T-cell (primary cell): ENCODE data around the gene MCF2L2. TPM values are rescaled to one million over a fixed set of nuclear protein-coding genes. Genes with fewer than 3 reads are reported as not detected.

Experiments used
- ATAC-seq, 4 experiments: fragments of 200-7000 bp in 3 of 4; fragments of 150-1000 bp in 1 of 4; cut with Tn5 transposase; replicated peaks in 1 of 4; 1 replicate in 3 of 4; 2 replicates in 1 of 4; pipeline ENCODE4 v1.10.0; 2021; ENCODE audit warnings: moderate library complexity in 3 of 4, mild to moderate bottlenecking in 2 of 4, moderate number of reproducible peaks in 1 of 4
- CTCF ChIA-PET, 2 donors: fragments of 300-600 bp; sonication (Branson Sonifier 250); formaldehyde crosslinking; loops; one replicate each; lab custom pipeline; 2022; ENCODE audit warnings: antibody characterized with exemption in 2 of 2; lab: Charles Lee
- POLR2A ChIA-PET, 2 donors: fragments of 300-600 bp; sonication (Branson Sonifier 250); formaldehyde crosslinking; loops; one replicate each; lab custom pipeline; 2022; ENCODE audit warnings: antibody characterized with exemption in 2 of 2; lab: Charles Lee
- DNase-seq, 35 experiments: peaks; one replicate each; pipeline versions ENCODE4 v3.0.0 to v3.0.0-alpha.2; 2013 to 2023
- H3K27ac ChIP-seq: one replicate; pipeline ENCODE4 v1.5.1; 2013; ENCODE audit warnings: low read length
- H3K27me3 ChIP-seq, 2 experiments: replicated peaks in 1 of 2; 1 replicate in 1 of 2; 2 replicates in 1 of 2; pipeline versions ENCODE4 v1.6.1 to v1.7.0; 2013; ENCODE audit warnings: low read length in 1 of 2, mixed read lengths in 1 of 2; ENCODE audit not compliant: control insufficient read depth in 2 of 2, insufficient read depth in 2 of 2; ENCODE audit errors: extremely low read depth in 1 of 2
- H3K36me3 ChIP-seq, 2 donors: 1 replicate in 1 of 2; 2 replicates in 1 of 2; pipeline versions ENCODE4 v1.6.1 to v1.7.0; 2013; ENCODE audit warnings: low read length in 1 of 2; ENCODE audit not compliant: control insufficient read depth in 2 of 2, insufficient read depth in 1 of 2; ENCODE audit errors: extremely low read depth in 1 of 2
- H3K4me1 ChIP-seq, 2 experiments: 1 replicate in 1 of 2; 2 replicates in 1 of 2; pipeline versions ENCODE4 v1.6.1 to v1.7.0; 2013; ENCODE audit warnings: low read length in 2 of 2, mixed read lengths in 1 of 2; ENCODE audit not compliant: insufficient read depth in 2 of 2, control insufficient read depth in 1 of 2; ENCODE audit errors: extremely low read depth in 1 of 2
- H3K4me3 ChIP-seq, 2 donors: 1 replicate in 1 of 2; 2 replicates in 1 of 2; pipeline versions ENCODE4 v1.5.1 to v1.7.0; 2013; ENCODE audit warnings: mild to moderate bottlenecking in 2 of 2, low read length in 1 of 2, moderate library complexity in 1 of 2; ENCODE audit not compliant: control insufficient read depth in 1 of 2; ENCODE audit errors: extremely low read depth in 1 of 2
- H3K9me3 ChIP-seq: 2 replicates; pipeline ENCODE4 v1.7.0; 2013
- H3K27ac Mint-ChIP-seq, 2 donors: one replicate each; pipeline ENCODE4 v1.8.0; 2020 to 2021; ENCODE audit warnings: mild to moderate bottlenecking in 2 of 2, mixed read lengths in 2 of 2
- H3K27me3 Mint-ChIP-seq, 2 donors: one replicate each; pipeline ENCODE4 v1.8.0; 2021 to 2022; ENCODE audit warnings: mixed read lengths in 2 of 2
- H3K36me3 Mint-ChIP-seq: one replicate; pipeline ENCODE4 v1.8.0; 2021; ENCODE audit warnings: mixed read lengths
- H3K4me1 Mint-ChIP-seq, 3 donors: one replicate each; pipeline ENCODE4 v1.8.0; 2020 to 2022; ENCODE audit warnings: mixed read lengths in 3 of 3, mild to moderate bottlenecking in 1 of 3
- H3K4me3 Mint-ChIP-seq, 3 donors: one replicate each; pipeline ENCODE4 v1.8.0; 2020 to 2022; ENCODE audit warnings: mild to moderate bottlenecking in 3 of 3, mixed read lengths in 3 of 3, moderate library complexity in 3 of 3
- H3K9me3 Mint-ChIP-seq, 3 donors: one replicate each; pipeline ENCODE4 v1.8.0; 2020 to 2022; ENCODE audit warnings: mixed read lengths in 3 of 3
- WGBS: methylation state at CpG from one replicate; pipeline ENCODE4 v1.1.5; 2013; ENCODE audit warnings: missing lambda C conversion rate; ENCODE audit not compliant: insufficient coverage; 5-methylcytosine and 5-hydroxymethylcytosine counted together
- total RNA-seq, 35 experiments: library from RNA in 6 of 35; stranded (reverse) in 6 of 35; fragments of 120-200 nt in 1 of 35; gene quantifications; one replicate each; pipeline versions ENCODE4 v1.2.1 to v1.2.4 and lab custom pipeline; 2013 to 2026

The MCF2L2 gene
- total RNA-seq, 5 donors from 2014 or later (not counting 1 experiment from before 2014, with no cell fraction given) = 4.8 to 8.1 (median 5.9) TPM

- Mint-ChIP-seq H3K4me1 (peaks cover 4 to 10% (median 6%) of the 10 kb centered on the region in 3 donors), H3K27ac (no peak overlapping the region), H3K4me3 (no peak overlapping the region), H3K27me3 (peaks cover 0 to 3% of the 10 kb centered on the region in 2 donors), H3K9me3 (no peaks in the 10 kb centered on the region), H3K36me3 (peaks cover 8% of the 10 kb centered on the region)
- ATAC-seq (no peak), DNase-seq (no peak)
- ChIA-PET CTCF (no interaction called here), POLR2A (interaction anchor here in 1 of 2 donors (0.6 kb wide), 1 partner anchor 11 kb away, joined by 4 read pairs; no protein-coding TSS in a partner anchor)
- Histone ChIP-seq H3K9me3 (no peaks in the 10 kb centered on the region), H3K36me3 (no peaks in the 10 kb centered on the region), H3K4me1 (no peaks in the 10 kb centered on the region), H3K4me3 (no peak overlapping the region), H3K27me3 (no peaks in the 10 kb centered on the region), H3K27ac (no peak overlapping the region)
- WGBS = 98% methylated on average over 8 of the region's 12 CpGs
Observed at GRCh38 chr3:183378545-183378944, 49.9 kb downstream of the MCF2L2 start.

- H3K4me3 ChIP-seq = no peak overlapping the region
- H3K9me3 ChIP-seq = no peaks in the 10 kb centered on the region
- WGBS = no CpG with 5 or more reads among the region's 3 CpGs
- no peaks in the 10 kb centered on the region for H3K36me3 ChIP-seq
- H3K27me3 ChIP-seq = no peaks in the 10 kb centered on the region
- peak in 1 of 4 experiments; percentile 20 for ATAC-seq
- Mint-ChIP-seq H3K9me3 (no peaks in the 10 kb centered on the region), H3K4me1 (peaks cover 4 to 10% (median 6%) of the 10 kb centered on the region in 3 donors), H3K4me3 (no peak overlapping the region), H3K27ac (no peak overlapping the region), H3K27me3 (peaks cover 0 to 3% of the 10 kb centered on the region in 2 donors), H3K36me3 (peaks cover 8% of the 10 kb centered on the region)
- no peak for DNase-seq
- ChIA-PET POLR2A (no interaction called here), CTCF (no interaction called here)
- no peak overlapping the region for H3K27ac ChIP-seq
- no peaks in the 10 kb centered on the region for H3K4me1 ChIP-seq
Observed at GRCh38 chr3:183378008-183378407, 50.4 kb downstream of the MCF2L2 start.

- H3K9me3 ChIP-seq = no peaks in the 10 kb centered on the region
- ChIA-PET CTCF (interaction anchor here in 1 of 2 donors (1.5 kb wide), 1 partner anchor 253 kb away, joined by 4 read pairs; no protein-coding TSS in a partner anchor), POLR2A (no interaction called here)
- H3K27ac ChIP-seq = no peak overlapping the region
- no peaks in the 10 kb centered on the region for H3K27me3 ChIP-seq
- H3K4me3 Mint-ChIP-seq = no peak overlapping the region
- H3K27me3 Mint-ChIP-seq = peaks cover 0 to 3% of the 10 kb centered on the region in 2 donors
- peaks cover 4 to 10% (median 6%) of the 10 kb centered on the region in 3 donors for H3K4me1 Mint-ChIP-seq
- H3K27ac Mint-ChIP-seq = no peak overlapping the region
- H3K36me3 Mint-ChIP-seq = peaks cover 8% of the 10 kb centered on the region
- peak in 1 of 4 experiments; percentile 27 for ATAC-seq
- no peak for DNase-seq
- H3K4me3 ChIP-seq = no peak overlapping the region
- H3K9me3 Mint-ChIP-seq = no peaks in the 10 kb centered on the region
- 33% methylated on average over 1 of the region's 7 CpGs for WGBS
- no peaks in the 10 kb centered on the region for H3K4me1 ChIP-seq
- no peaks in the 10 kb centered on the region for H3K36me3 ChIP-seq
Observed at GRCh38 chr3:183377307-183377959, 51.0 kb downstream of the MCF2L2 start.

- ChIA-PET CTCF (interaction anchor here in 1 of 2 donors (1.5 kb wide), 1 partner anchor 252 kb away, joined by 4 read pairs; no protein-coding TSS in a partner anchor), POLR2A (no interaction called here)
- Mint-ChIP-seq H3K4me3 (no peak overlapping the region), H3K27ac (no peak overlapping the region), H3K9me3 (no peaks in the 10 kb centered on the region), H3K27me3 (peaks cover 0 to 3% of the 10 kb centered on the region in 2 donors), H3K36me3 (peaks cover 8% of the 10 kb centered on the region), H3K4me1 (peaks cover 4 to 14% (median 10%) of the 10 kb centered on the region in 3 donors)
- H3K36me3 ChIP-seq = no peaks in the 10 kb centered on the region
- no peak overlapping the region for H3K4me3 ChIP-seq
- H3K27me3 ChIP-seq = no peaks in the 10 kb centered on the region
- H3K9me3 ChIP-seq = no peaks in the 10 kb centered on the region
- no CpG with 5 or more reads among the region's 5 CpGs for WGBS
- no peak overlapping the region for H3K27ac ChIP-seq
- H3K4me1 ChIP-seq = no peaks in the 10 kb centered on the region
- no peak for DNase-seq
- ATAC-seq = no peak
Observed at GRCh38 chr3:183375787-183376186, 52.6 kb downstream of the MCF2L2 start.

GRCh38 chr3:183375337-183375736, 53.1 kb downstream of the MCF2L2 start:
- no peaks in the 10 kb centered on the region for H3K9me3 Mint-ChIP-seq
- ChIA-PET CTCF (no interaction called here), POLR2A (no interaction called here)
- Histone ChIP-seq H3K27ac (no peak overlapping the region), H3K9me3 (no peaks in the 10 kb centered on the region), H3K4me1 (no peaks in the 10 kb centered on the region), H3K27me3 (no peaks in the 10 kb centered on the region), H3K4me3 (no peak overlapping the region), H3K36me3 (no peaks in the 10 kb centered on the region)
- peaks cover 4 to 15% (median 11%) of the 10 kb centered on the region in 3 donors for H3K4me1 Mint-ChIP-seq
- H3K4me3 Mint-ChIP-seq = no peak overlapping the region
- H3K36me3 Mint-ChIP-seq = peaks cover 8% of the 10 kb centered on the region
- no peak overlapping the region for H3K27ac Mint-ChIP-seq
- no CpG with 5 or more reads among the region's 6 CpGs for WGBS
- H3K27me3 Mint-ChIP-seq = peaks cover 0 to 3% of the 10 kb centered on the region in 2 donors
- DNase-seq = no peak
- no peak for ATAC-seq

GRCh38 chr3:183372911-183373310, 55.5 kb downstream of the MCF2L2 start:
- CTCF ChIA-PET = no interaction called here
- H3K27ac Mint-ChIP-seq = no peak overlapping the region

More at GRCh38 chr3:183372911-183373310, 55.5 kb downstream of the MCF2L2 start:
- POLR2A ChIA-PET = interaction anchor here in 1 of 2 donors (0.6 kb wide), 1 partner anchor 468 kb away, joined by 6 read pairs; no protein-coding TSS in a partner anchor
- Histone ChIP-seq H3K27ac (no peak overlapping the region), H3K4me1 (no peaks in the 10 kb centered on the region), H3K9me3 (no peaks in the 10 kb centered on the region), H3K36me3 (no peaks in the 10 kb centered on the region), H3K27me3 (no peaks in the 10 kb centered on the region), H3K4me3 (no peak overlapping the region)
- Mint-ChIP-seq H3K4me1 (peaks cover 4 to 14% (median 11%) of the 10 kb centered on the region in 3 donors), H3K27me3 (peaks cover 0 to 3% of the 10 kb centered on the region in 2 donors), H3K9me3 (no peaks in the 10 kb centered on the region), H3K4me3 (no peak overlapping the region), H3K36me3 (peaks cover 8% of the 10 kb centered on the region)
- WGBS = no CpG with 5 or more reads among the region's 3 CpGs
- ATAC-seq = no peak
- no peak for DNase-seq
